ENCODE results near the gene SERPINH1.

The SERPINH1 gene

GRCh38 chr11:75596914-75597313 lies 34.9 kb downstream of the SERPINH1 start:
- DNase-seq (ENCODE audit: low read depth): no peak

- no peak for DNase-seq (ENCODE audit: low read depth)
Measured at GRCh38 chr11:75597636-75598035, 35.6 kb downstream of the SERPINH1 start.

GRCh38 chr11:75598264-75598663 lies 36.2 kb downstream of the SERPINH1 start:
- DNase-seq (ENCODE audit: low read depth): no peak

- DNase-seq (ENCODE audit: low read depth): no peak
Measured at GRCh38 chr11:75598900-75599299, 36.8 kb downstream of the SERPINH1 start.

- DNase-seq (ENCODE audit: low read depth): no peak
Measured at GRCh38 chr11:75600356-75600755, 38.3 kb downstream of the SERPINH1 start.

- no peak for DNase-seq (ENCODE audit: low read depth)
Measured at GRCh38 chr11:75601494-75601893, 39.4 kb downstream of the SERPINH1 start.

- no peak for DNase-seq (ENCODE audit: low read depth)
Measured at GRCh38 chr11:75602951-75603350, 40.9 kb downstream of the SERPINH1 start.

GRCh38 chr11:75603791-75604736 lies 42.0 kb downstream of the SERPINH1 start:
- DNase-seq (ENCODE audit: low read depth): peak; percentile 70

GRCh38 chr11:75606099-75606498 lies 44.0 kb downstream of the SERPINH1 start:
- no peak for DNase-seq (ENCODE audit: low read depth)

GRCh38 chr11:75611823-75612222 lies 49.8 kb downstream of the SERPINH1 start:
- no peak for DNase-seq (ENCODE audit: low read depth)

- DNase-seq (ENCODE audit: low read depth): no peak
Measured at GRCh38 chr11:75615751-75616150, 53.7 kb downstream of the SERPINH1 start.

- DNase-seq (ENCODE audit: low read depth): no peak
Measured at GRCh38 chr11:75616281-75616680, 54.2 kb downstream of the SERPINH1 start.
